K562 (cell line): ENCODE results near the gene ADAM19. TPM values are rescaled to one million over a fixed set of nuclear protein-coding genes. Genes with fewer than 3 reads are reported as not detected.

Source experiments
- ATAC-seq: fragments of 200-7000 bp; cut with Tn5 transposase; 3 replicates; pipeline ENCODE4 v1.9.1; 2020; ENCODE audit warnings: moderate library complexity
- BruUV-seq: library from RNA; stranded (reverse); fragments of 400-500 nt; replicated peaks from 2 replicates; lab custom pipeline; 2021; lab: Mats Ljungman, UMichigan
- CTCF ChIA-PET: fragments of 300-600 bp; formaldehyde crosslinking; extraction: SDS; loops from one replicate; lab custom pipeline; 2021; ENCODE audit warnings: low intra/inter-chr PET ratio; lab: Yijun Ruan, JAX
- POLR2A ChIA-PET: fragments of 300-600, 350-650 bp; sonication (Branson Sonifier 250); formaldehyde crosslinking; extraction: SDS; loops from one replicate; lab custom pipeline; 2021; ENCODE audit warnings: antibody characterized with exemption, inconsistent platforms; lab: Yijun Ruan, JAX
- DNase-seq, 4 experiments: peaks; one replicate each; pipeline versions ENCODE4 v3.0.0 to v3.0.0-alpha.2; 2011 to 2018; ENCODE audit warnings: low spot score in 3 of 4, mixed read lengths in 3 of 4; ENCODE audit errors: extremely low read depth in 1 of 4
- FAIRE-seq: peaks from 2 replicates; lab custom pipeline; 2011; peaks lifted over from hg19 to GRCh38; lab: Jason Lieb, UNC
- H2AFZ ChIP-seq: 2 replicates; pipeline ENCODE4 v1.6.0; 2011; ENCODE audit warnings: low read depth, low read length, control low read depth, inconsistent platforms
- H3K27ac ChIP-seq: fragments of 200-600 bp; 3 replicates; pipeline ENCODE4 v1.8.0; 2011; ENCODE audit warnings: low read depth, mild to moderate bottlenecking, control low read depth, inconsistent platforms, low read length, moderate library complexity, mixed read lengths; ENCODE audit errors: extremely low read depth
- H3K27me3 ChIP-seq, 2 experiments: fragments of 300-600 bp in 1 of 2; 2 replicates in 1 of 2; 3 replicates in 1 of 2; pipeline versions ENCODE4 v1.6.0 to v1.8.0; 2011; ENCODE audit warnings: inconsistent platforms in 2 of 2, low read length in 2 of 2, mild to moderate bottlenecking in 1 of 2, mixed read lengths in 1 of 2, moderate library complexity in 1 of 2; ENCODE audit not compliant: control insufficient read depth in 2 of 2, insufficient read depth in 2 of 2
- H3K36me3 ChIP-seq: fragments of 300-600 bp; 3 replicates; pipeline ENCODE4 v1.8.0; 2011; ENCODE audit warnings: mild to moderate bottlenecking, low read length, inconsistent platforms; ENCODE audit not compliant: control insufficient read depth, insufficient read depth
- H3K4me1 ChIP-seq, 2 experiments: fragments of 200-600 bp in 1 of 2; replicated peaks in 1 of 2; 2 replicates in 1 of 2; 3 replicates in 1 of 2; pipeline versions ENCODE4 v1.5.1 to v1.8.0; 2011; ENCODE audit warnings: inconsistent platforms in 2 of 2, low read length in 2 of 2, mild to moderate bottlenecking in 1 of 2, mixed read lengths in 1 of 2, moderate library complexity in 1 of 2; ENCODE audit not compliant: control insufficient read depth in 2 of 2, insufficient read depth in 2 of 2
- H3K4me2 ChIP-seq: 2 replicates; pipeline ENCODE4 v1.6.1; 2011; ENCODE audit warnings: low read length, control low read depth, inconsistent platforms, mixed read lengths; ENCODE audit not compliant: insufficient read depth
- H3K4me3 ChIP-seq: fragments of 200-600 bp; sonication (generic), shearing (Covaris generic); 2 replicates; pipeline ENCODE4 v1.5.1; 2016; ENCODE audit warnings: control low read depth, inconsistent platforms
- H3K79me2 ChIP-seq: fragments of 200-600 bp; 3 replicates; pipeline ENCODE4 v1.8.0; 2011; ENCODE audit warnings: low read length, inconsistent platforms; ENCODE audit not compliant: control insufficient read depth, insufficient read depth
- H3K9ac ChIP-seq, 2 experiments: 2 replicates each; pipeline versions ENCODE4 v1.6.0 to v1.6.1; 2011; ENCODE audit warnings: low read depth in 2 of 2, low read length in 2 of 2, control low read depth in 1 of 2, inconsistent platforms in 1 of 2, mild to moderate bottlenecking in 1 of 2, mixed read lengths in 1 of 2; ENCODE audit not compliant: insufficient read depth in 1 of 2
- H3K9me1 ChIP-seq: one replicate; pipeline ENCODE4 v1.6.0; 2011; ENCODE audit warnings: inconsistent platforms, mild to moderate bottlenecking, low read length, moderate library complexity; ENCODE audit not compliant: control insufficient read depth, insufficient read depth
- H3K9me3 ChIP-seq: replicated peaks from 2 replicates; pipeline ENCODE4 v1.5.1; 2011; ENCODE audit warnings: low read depth, low read length, inconsistent platforms; ENCODE audit not compliant: control insufficient read depth, insufficient read depth
- H4K20me1 ChIP-seq: replicated peaks from 2 replicates; pipeline ENCODE4 v1.6.1; 2011; ENCODE audit warnings: low read length, inconsistent platforms, mixed read lengths; ENCODE audit not compliant: control insufficient read depth, insufficient read depth
- HSF4 ChIP-seq: fragments of 250-450 bp; sonication (Bioruptor Pico); IDR thresholded peaks from 2 replicates; pipeline ENCODE4 v2.1.2; 2022; ENCODE audit warnings: mild to moderate bottlenecking, moderate library complexity, borderline replicate concordance
- MAZ ChIP-seq, 2 experiments: fragments of 450-650 bp in 1 of 2; sonication (generic) in 1 of 2; formaldehyde crosslinking; IDR thresholded peaks in 1 of 2; conservative IDR thresholded peaks in 1 of 2; 2 replicates each; pipeline versions ENCODE4 v1.4.0 to v1.5.0; 2020; ENCODE audit warnings: mild to moderate bottlenecking in 1 of 2, missing genetic modification reagents in 1 of 2
- POLR2B ChIP-seq: fragments of 450-650 bp; IDR thresholded peaks from 2 replicates; pipeline ENCODE4 v1.6.1; 2018; ENCODE audit warnings: low read depth; ENCODE audit not compliant: partially characterized antibody
- RBM17 ChIP-seq: fragments of 200-400 bp; formaldehyde crosslinking; IDR thresholded peaks from 2 replicates; pipeline ENCODE4 v1.6.1; 2017; ENCODE audit warnings: low read depth, mild to moderate bottlenecking, low read length, borderline replicate concordance
- ZC3H4 ChIP-seq: sonication (generic); formaldehyde crosslinking; IDR thresholded peaks from 2 replicates; pipeline ENCODE4 v1.9.0; 2021; ENCODE audit warnings: missing genetic modification reagents, borderline replicate concordance
- WGBS: fragments of 100-300 bp; shearing (Covaris generic); methylation state at CpG from one replicate; pipeline ENCODE4 v1.1.6; 2016; ENCODE audit warnings: low coverage, mixed read lengths; ENCODE audit not compliant: insufficient coverage; ENCODE audit errors: missing lambda C conversion rate; 5-methylcytosine and 5-hydroxymethylcytosine counted together
- in situ Hi-C: fragments of 300-500 bp; cut with MboI; formaldehyde crosslinking; loops from 4 replicates; pipeline ENCODE4 v1.15.0; 2018; ENCODE audit warnings: inconsistent platforms, mixed read lengths
- intact Hi-C: fragments of 100-400 bp; cut with micrococcal nuclease; formaldehyde crosslinking; loops from 2 replicates; pipeline ENCODE4 v1.14.2; 2022
- polyA plus RNA-seq, 8 experiments: library from polyadenylated mRNA; depleted of rRNA in 4 of 8; stranded (reverse) in 5 of 8; unstranded in 3 of 8; fragments of >200 nt; fragmentation: Nextera tagmentation in 2 of 8; fragmentation: Illumina TruSeq in 1 of 8; extraction: Ambion mirVana in 2 of 8; extraction: Trizol in 1 of 8; gene quantifications; 2 replicates each; pipeline versions ENCODE4 v1.2.1 to v1.2.3, GENCODE V29; 2011 to 2014; ENCODE audit warnings: inconsistent platforms in 1 of 8, missing spikeins in 1 of 8
- total RNA-seq, 7 experiments: library from RNA; depleted of rRNA in 6 of 7; stranded (reverse); fragments of >200 nt in 6 of 7; fragmentation: Illumina TruSeq in 2 of 7; extraction: Trizol in 2 of 7; gene quantifications; 2 replicates each; pipeline versions ENCODE4 v1.2.1 to v1.2.3, GENCODE V29; 2011 to 2021; ENCODE audit warnings: low replicate concordance in 1 of 7

ADAM19 gene
- total and polyA plus RNA-seq, 9 of the 15 experiments (the other 6 are each of a cell fraction or from before 2014, with no cell fraction given) = 0.11 to 1.1 (median 0.43) TPM

DNA sequence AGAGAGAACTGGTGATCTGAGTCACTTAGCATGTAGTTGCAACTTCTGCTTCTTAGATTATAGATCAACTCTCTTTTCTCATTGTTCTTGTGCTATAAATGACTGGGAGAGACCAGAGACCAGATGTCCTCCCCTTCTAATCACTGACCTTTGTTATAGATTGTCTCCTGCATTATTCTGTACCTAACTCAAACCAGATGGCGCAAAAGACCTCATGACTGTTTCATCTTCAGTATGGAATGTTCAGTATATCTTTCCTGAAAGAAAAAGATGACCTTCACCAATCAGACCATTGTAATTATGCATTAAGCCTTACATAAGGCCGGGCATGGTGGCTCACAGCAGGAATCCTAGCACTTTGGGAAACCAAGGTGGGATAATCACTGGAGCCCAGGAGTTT, 30.5 kb upstream of the ADAM19 start:
- Histone ChIP-seq H3K9me1 (no peaks in the 10 kb centered on the region), H3K4me2 (no peak overlapping the region), H4K20me1 (no peaks in the 10 kb centered on the region), H3K27ac (no peak overlapping the region), H3K36me3 (no peaks in the 10 kb centered on the region), H3K79me2 (no peaks in the 10 kb centered on the region), H2AFZ (no peak overlapping the region; the same call in 1 of the 2 replicates), H3K9me3 (0 out of 2 replicates have a peak, but pooled peaks cover 2% of the 10 kb centered on the region), H3K27me3 (no peaks in the 10 kb centered on the region), H3K4me3 (no peak overlapping the region), H3K4me1 (peaks cover 3% of the 10 kb centered on the region in 2 experiments; a peak in 4 of 5 replicates), H3K9ac (no peak overlapping the region)
- TF ChIP-seq MAZ (CRISPR knock-in tag; conservative IDR thresholded peaks at IDR 0.05 in 1 of 2, IDR thresholded peaks at IDR 0.05 in 1 of 2) = no peak
- no peak for TF ChIP-seq RBM17
- no peak for TF ChIP-seq ZC3H4 (CRISPR knock-in tag)
- no peak for TF ChIP-seq HSF4
- no peak for TF ChIP-seq POLR2B
- CTCF ChIA-PET = no interaction called here
- POLR2A ChIA-PET = interaction anchor here (0.6 kb wide), 1 partner anchor 84 kb away, joined by 3 read pairs; no protein-coding TSS in a partner anchor
- DNase-seq = no peak
- no TSS peak for BruUV-seq
- in situ Hi-C loops (no loop called here), intact Hi-C loops (no loop called here)
- no peak for ATAC-seq
- 51% methylated on average over 2 of the region's 2 CpGs for WGBS
- FAIRE-seq = no peak
